ENCODE results near the gene FAM184B. TPM values are rescaled to one million over a fixed set of nuclear protein-coding genes. Genes with fewer than 3 reads are reported as not detected.

FAM184B gene
- total and polyA plus RNA-seq, 2 of the 4 experiments (the other 2 are of a cell fraction), result 0.07 to 0.18 TPM

- H3K23ac ChIP-seq (ENCODE audit: low read depth, low read length), result peak within 1 kb of the TSS; percentile 92
- peak; percentile 99 for DNase-seq
- dilution Hi-C loops (cut with HindIII; ENCODE audit: low sequenced_read_pairs, unreplicated experiment) (no loop called here), intact Hi-C loops (cut with micrococcal nuclease) (loop anchor here (2.0 to 10.0 kb wide), 3 partner anchors 124 to 212 kb away; no protein-coding TSS in a partner anchor), in situ Hi-C loops (cut with MboI; ENCODE audit: low sequenced_read_pairs) (loop anchor here (10.0 to 25.0 kb wide), 2 partner anchors 223 to 784 kb away; partner anchors contain the start of gene LAP3)
- H2AK9ac ChIP-seq (replicated peaks; ENCODE audit: low read depth, low read length, poor library complexity), result peak within 1 kb of the TSS; percentile 88
- POLR2A ChIA-PET (ENCODE audit: unreplicated experiment), result interaction anchor here (0.9 to 1.3 kb wide), 2 partner anchors 196 to 262 kb away, joined by 3 read pairs; partner anchors contain the start of gene MED28
- ATAC-seq (ENCODE audit: low read depth), result peak; percentile 92
- peak within 1 kb of the TSS; percentile 98 for H3K4me2 ChIP-seq (ENCODE audit: low read depth, low read length)
- H4K5ac ChIP-seq (ENCODE audit: low read depth, low read length), result peak within 1 kb of the TSS; percentile 53
- no peak within 1 kb of the TSS for H2BK20ac ChIP-seq (ENCODE audit: low read depth, low read length)
- peaks cover 3% of the 10 kb centered on the region; the same call in 1 of the 2 replicates for H3K36me3 ChIP-seq (ENCODE audit: control insufficient read depth, insufficient read depth, low read length)
- WGBS, 2 experiments (ENCODE audit: extremely low coverage in 2 of 2, insufficient read length in 1 of 2), result 0% methylated on average over 43 of the region's 69 CpGs; no CpG with 5 or more reads in 1 of the 2 experiments
- peak within 1 kb of the TSS; percentile 82 for H3K4ac ChIP-seq (ENCODE audit: low read depth, low read length)
- H3K18ac ChIP-seq (ENCODE audit: low read depth, low read length), result peak within 1 kb of the TSS; percentile 56; the same call in 1 of the 2 replicates
- peak within 1 kb of the TSS; percentile 76 for H4K91ac ChIP-seq (ENCODE audit: insufficient read depth, low read depth, low read length)
- peak within 1 kb of the TSS; percentile 82 for H3K4me3 ChIP-seq (ENCODE audit: insufficient read depth, low read depth, low read length)
- CTCF ChIA-PET, result interaction anchor here (0.5 to 2.4 kb wide), 4 partner anchors 11 to 262 kb away, joined by 3 to 7 read pairs (median 4); partner anchors contain the start of gene FAM184B
- peaks cover 23% of the 10 kb centered on the region; the same call in 1 of the 2 replicates for H4K20me1 ChIP-seq (ENCODE audit: insufficient read depth, low read length)
- peaks cover 6 to 19% of the 10 kb centered on the region in 2 experiments for H3K79me1 ChIP-seq (ENCODE audit: low read depth in 1 of 2, low read length in 2 of 2)
- peaks cover 2% of the 10 kb centered on the region; the same call in 1 of the 2 replicates for H3K4me1 ChIP-seq (ENCODE audit: control insufficient read depth, insufficient read depth, low read length)
- peak within 1 kb of the TSS; percentile 77 for H2BK5ac ChIP-seq (ENCODE audit: low read depth, low read length, poor library complexity, severe bottlenecking)
- H3K9ac ChIP-seq (ENCODE audit: low read depth, low read length), result peak within 1 kb of the TSS; percentile 89
- no peaks in the 10 kb centered on the region for H3K9me3 ChIP-seq (ENCODE audit: control insufficient read depth, insufficient read depth, low read length)
- peak within 1 kb of the TSS; percentile 57 for H2AK5ac ChIP-seq (ENCODE audit: low read depth, low read length)
- no peaks in the 10 kb centered on the region for H3K9me1 ChIP-seq (ENCODE audit: insufficient read depth, low read length)
- peak within 1 kb of the TSS; percentile 92 for H3K14ac ChIP-seq (replicated peaks; ENCODE audit: low read depth, low read length)
- peak within 1 kb of the TSS; percentile 33; the same call in 1 of the 2 replicates for H2BK120ac ChIP-seq (ENCODE audit: low read depth, low read length)
- peak within 1 kb of the TSS; percentile 94 for H2AFZ ChIP-seq (replicated peaks; ENCODE audit: low read length, poor library complexity)
- peak within 1 kb of the TSS; percentile 82 for H3K56ac ChIP-seq (ENCODE audit: extremely low read depth, insufficient read depth, low read length)
- peak within 1 kb of the TSS; percentile 86 for H3K27ac ChIP-seq (ENCODE audit: insufficient read depth, low read length)
- H2BK15ac ChIP-seq (ENCODE audit: low read depth, low read length), result no peak within 1 kb of the TSS
- BruUV-seq (replicated peaks), result TSS peak; percentile 38
- H3K27me3 ChIP-seq (ENCODE audit: control insufficient read depth, insufficient read depth, low read length), result no peaks in the 10 kb centered on the region
- H4K8ac ChIP-seq (ENCODE audit: low read depth in 2 of 2, low read length in 2 of 2), result peak within 1 kb of the TSS; percentile 49 to 59
- TF ChIP-seq ELK1 (IDR thresholded peaks at IDR 0.05; ENCODE audit: borderline replicate concordance, low read depth, low read length) (no peak), BHLHE40 (IDR thresholded peaks at IDR 0.05; ENCODE audit: low read depth, low read length) (peak; percentile 1; the same call in 1 of the 2 replicates), FOS (IDR thresholded peaks at IDR 0.05; ENCODE audit: low read depth, low read length) (no peak), USF2 (IDR thresholded peaks at IDR 0.05; ENCODE audit: low read depth, low read length) (no peak), CTCF (conservative IDR thresholded peaks at IDR 0.05; ENCODE audit: low read depth, low read length) (no peak), MAZ (IDR thresholded peaks at IDR 0.05; ENCODE audit: borderline replicate concordance, low read depth, low read length) (peak; percentile 62; the same call in 1 of the 2 replicates), RFX5 (IDR thresholded peaks at IDR 0.05; ENCODE audit: low read depth, low read length) (0 out of 2 replicates have a peak, but pooled peaks have one; percentile 4), RCOR1 (IDR thresholded peaks at IDR 0.05; ENCODE audit: insufficient replicate concordance, low read length) (no peak), POLR2A (IDR thresholded peaks at IDR 0.05; ENCODE audit: low read depth, low read length) (peak; percentile 97), SMC3 (IDR thresholded peaks at IDR 0.05; ENCODE audit: low read depth, low read length) (no peak), CEBPB (IDR thresholded peaks at IDR 0.05; ENCODE audit: low read depth, low read length) (no peak), MXI1 (IDR thresholded peaks at IDR 0.05; ENCODE audit: borderline replicate concordance, low read depth, low read length) (peak; percentile 94)
These were observed 29.0 kb upstream of the FAM184B start, which contains the start of the genes DCAF16 and NCAPG for GRCh38 chr4:17810260-17811077. Gene DCAF16 (minus strand): TSS chr4:17810757. CDS start chr4:17804141, 6,616 bp downstream. Gene NCAPG (plus strand): TSS chr4:17810979. CDS start chr4:17811078, 99 bp downstream.
